Measurements from ENCODE around the gene BRK1. TPM values are rescaled to one million over a fixed set of nuclear protein-coding genes. Genes with fewer than 3 reads are reported as not detected.
A peak's percentile ranks its signal among the peaks of the same experiment; 100 is the strongest.

The BRK1 gene
- total and polyA plus RNA-seq, 9 of the 15 experiments (the other 6 are each of a cell fraction or from before 2014, with no cell fraction given), result 105 to 634 (median 250) TPM

- TF ChIP-seq ZBTB11 (CRISPR knock-in tag; IDR thresholded peaks at IDR 0.05) (no peak), HINFP (tag; conservative IDR thresholded peaks at IDR 0.05; ENCODE audit: low read depth) (peak; percentile 89), BCOR (IDR thresholded peaks at IDR 0.05) (peak; percentile 41; the same call in 1 of the 2 replicates), PKNOX1 (IDR thresholded peaks at IDR 0.05) (peak; percentile 59; the same call in 1 of the 2 replicates), CTCF (IDR thresholded peaks at IDR 0.05 in 2 of 3, conservative IDR thresholded peaks at IDR 0.05 in 1 of 3; ENCODE audit: insufficient read depth in 2 of 3, low read depth in 1 of 3, low read length in 3 of 3) (peak in 2 of 3 experiments; percentile 33 to 36; a peak in 2 of 6 replicates), NFE2 (IDR thresholded peaks at IDR 0.05; ENCODE audit: low read depth) (no peak), MAX (CRISPR knock-in tag; IDR thresholded peaks at IDR 0.05) (no peak), TCF7L2 (IDR thresholded peaks at IDR 0.05; ENCODE audit: low read depth, low read length) (no peak), BMI1 (IDR thresholded peaks at IDR 0.05; ENCODE audit: low read length) (peak; percentile 48; the same call in 1 of the 2 replicates), RFX1 (IDR thresholded peaks at IDR 0.05) (peak; percentile 87), RAD21 (CRISPR knock-in tag; conservative IDR thresholded peaks at IDR 0.05 in 1 of 2, IDR thresholded peaks at IDR 0.05 in 1 of 2) (peak in 1 of 2 experiments; percentile 14; a peak in 1 of 4 replicates), ZBTB34 (CRISPR knock-in tag; IDR thresholded peaks at IDR 0.05) (no peak), E2F1 (CRISPR knock-in tag; IDR thresholded peaks at IDR 0.05) (0 out of 2 replicates have a peak, but pooled peaks have one; percentile 50), KLF6 (CRISPR knock-in tag; IDR thresholded peaks at IDR 0.05; ENCODE audit: borderline replicate concordance) (no peak)
Measured at GRCh38 chr3:10160925-10161324, 45.5 kb downstream of the BRK1 start (continued).

All from K562 (cell line).